Panc1 (cell line): Measurements from ENCODE around the gene EML1.

Experiments used
- CTCF ChIP-seq: fragments of 450-650 bp; IDR thresholded peaks from 2 replicates; pipeline ENCODE4 v1.5.1; 2017; ENCODE audit warnings: mild to moderate bottlenecking
- POLR2AphosphoS5 ChIP-seq: IDR thresholded peaks from 2 replicates; pipeline ENCODE4 v1.6.1; 2012; ENCODE audit warnings: mild to moderate bottlenecking, low read depth, low read length, moderate library complexity
- REST ChIP-seq, 2 experiments: IDR thresholded peaks; 2 replicates each; pipeline ENCODE4 v1.6.1; 2011 to 2012; ENCODE audit warnings: low read depth in 2 of 2, control low read depth in 1 of 2, low read length in 1 of 2, mild to moderate bottlenecking in 1 of 2, moderate library complexity in 1 of 2; ENCODE audit not compliant: insufficient read depth in 1 of 2
- SIN3A ChIP-seq: IDR thresholded peaks from 2 replicates; pipeline ENCODE4 v1.6.1; 2012; ENCODE audit warnings: low read depth, mild to moderate bottlenecking, low read length, moderate library complexity, borderline replicate concordance; ENCODE audit not compliant: insufficient read depth

GRCh38 chr14:99815696-99816095, 22.5 kb downstream of the EML1 start:
- TF ChIP-seq POLR2AphosphoS5 (no peak), CTCF (no peak), REST (IDR thresholded peaks at IDR 0.05; ENCODE audit: insufficient read depth in 1 of 2, low read depth in 2 of 2, low read length in 1 of 2) (no peak), SIN3A (no peak)
